HG03095 (cell line): ENCODE data around the gene PLPPR4.

Experiments
- ATAC-seq: cut with Tn5 transposase; IDR thresholded peaks from one replicate; pipeline ENCODE4 v1.9.1; 2021; ENCODE audit warnings: moderate library complexity; ENCODE audit not compliant: unreplicated experiment

PLPPR4 gene

GRCh38 chr1:99347041-99347684 lies 82.9 kb downstream of the PLPPR4 start:
- no peak for ATAC-seq

- no peak for ATAC-seq
Observed at GRCh38 chr1:99348397-99349132, 84.3 kb downstream of the PLPPR4 start.

GRCh38 chr1:99352821-99353220 lies 88.5 kb downstream of the PLPPR4 start:
- ATAC-seq = no peak

- no peak for ATAC-seq
Observed at GRCh38 chr1:99358770-99359169, 94.5 kb downstream of the PLPPR4 start.
